ENCODE data around the gene MFAP1.
"Not testable (repeated sequence)": the region's sequence is repeated elsewhere in the genome, so short reads cannot be mapped to it uniquely, and the experiment has no call there.

MFAP1 gene

GRCh38 chr15:43828061-43828657 lies 3.7 kb upstream of the MFAP1 start:
- peak overlapping the region; percentile 91 for H3K4me3 Mint-ChIP-seq
- peaks cover 8% of the 10 kb centered on the region for H3K36me3 Mint-ChIP-seq
- no peaks in the 10 kb centered on the region for H3K27me3 Mint-ChIP-seq
- peaks cover 55% of the 10 kb centered on the region for H3K4me1 Mint-ChIP-seq
- no peaks in the 10 kb centered on the region for H3K9me3 Mint-ChIP-seq
- peak overlapping the region; percentile 95 for H3K27ac Mint-ChIP-seq

GRCh38 chr15:43826508-43827341 lies 2.2 kb upstream of the MFAP1 start, which contains the start of gene WDR76:
WDR76 (plus strand) TSS chr15:43827002; CDS start chr15:43827033, 31 bp downstream.
- Mint-ChIP-seq H3K27ac (peak within 1 kb of the TSS; percentile 95), H3K4me1 (peaks cover 55% of the 10 kb centered on the region), H3K9me3 (no peaks in the 10 kb centered on the region), H3K36me3 (peaks cover 8% of the 10 kb centered on the region), H3K27me3 (no peaks in the 10 kb centered on the region), H3K4me3 (peak within 1 kb of the TSS; percentile 91)

DNA sequence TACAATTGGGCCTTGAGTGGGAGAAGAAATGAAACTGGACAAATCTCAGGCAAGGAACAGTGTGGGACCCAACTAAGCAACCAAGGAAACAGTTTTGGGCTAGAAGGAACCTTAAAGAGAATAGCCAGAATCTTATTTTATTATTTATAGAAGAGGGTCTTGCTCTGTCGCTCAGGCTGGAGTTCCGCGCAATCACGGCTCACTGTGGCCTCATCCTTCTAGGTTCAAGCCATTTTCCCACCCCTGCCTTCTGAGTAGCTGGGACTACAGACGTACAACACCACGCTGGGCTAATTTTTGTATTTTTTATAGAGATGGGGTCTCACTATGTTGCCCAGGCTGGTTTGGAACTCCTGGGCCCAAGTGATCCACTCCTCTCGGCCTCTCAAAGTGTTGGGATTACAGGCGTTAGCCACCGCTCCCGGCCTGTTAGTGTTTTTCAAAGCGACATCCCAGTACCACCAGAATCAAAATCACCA lies 1.6 kb upstream of the MFAP1 start:
- peaks cover 60% of the 10 kb centered on the region for H3K4me1 Mint-ChIP-seq

GRCh38 chr15:43825305-43825704 lies 815 bp upstream of the MFAP1 start:
- H3K27me3 Mint-ChIP-seq, H3K27ac Mint-ChIP-seq, H3K9me3 Mint-ChIP-seq, H3K36me3 Mint-ChIP-seq: not testable (repeated sequence)
- peaks cover 64% of the 10 kb centered on the region for H3K4me1 Mint-ChIP-seq
- peak overlapping the region; percentile 30 for H3K4me3 Mint-ChIP-seq

More for the DNA sequence above, 1.6 kb upstream of the MFAP1 start:
- peak overlapping the region; percentile 95 for H3K27ac Mint-ChIP-seq
- H3K4me3 Mint-ChIP-seq = peak overlapping the region; percentile 91
- H3K36me3 Mint-ChIP-seq = peaks cover 8% of the 10 kb centered on the region
- H3K27me3 Mint-ChIP-seq = no peaks in the 10 kb centered on the region
- H3K9me3 Mint-ChIP-seq = no peaks in the 10 kb centered on the region

DNA sequence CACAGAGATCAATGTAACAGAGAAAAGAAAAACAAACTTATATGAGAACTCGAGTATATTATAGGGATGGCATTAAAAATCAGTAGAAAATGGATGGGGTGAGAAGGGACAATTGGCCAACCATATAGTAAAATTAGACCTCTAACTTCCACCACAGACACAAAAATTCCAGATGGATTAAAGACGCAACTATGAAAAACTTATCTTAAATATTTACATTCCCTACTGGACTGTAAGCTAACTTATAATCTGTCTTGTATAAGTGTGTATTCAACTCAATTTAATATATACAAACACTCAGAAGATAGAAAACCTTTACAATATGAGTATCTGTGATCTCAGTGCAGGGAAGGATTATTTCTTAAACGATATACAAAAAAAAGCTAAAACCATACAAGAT lies 3.0 kb downstream of the MFAP1 start:
- no peaks in the 10 kb centered on the region for H3K27me3 Mint-ChIP-seq
- H3K9me3 Mint-ChIP-seq = no peaks in the 10 kb centered on the region
- peaks cover 39% of the 10 kb centered on the region for H3K4me1 Mint-ChIP-seq
- no peak overlapping the region for H3K27ac Mint-ChIP-seq
- peak overlapping the region; percentile 79 for H3K4me3 Mint-ChIP-seq
- peaks cover 6% of the 10 kb centered on the region for H3K36me3 Mint-ChIP-seq

GRCh38 chr15:43815064-43815463 lies 9.4 kb downstream of the MFAP1 start:
- H3K36me3 Mint-ChIP-seq = peaks cover 18% of the 10 kb centered on the region
- H3K27me3 Mint-ChIP-seq, H3K9me3 Mint-ChIP-seq, H3K4me3 Mint-ChIP-seq: not testable (repeated sequence)
- H3K4me1 Mint-ChIP-seq = peaks cover 11% of the 10 kb centered on the region
- H3K27ac Mint-ChIP-seq = peak overlapping the region; percentile 16

GRCh38 chr15:43808960-43809678 lies 15.4 kb downstream of the MFAP1 start:
- Mint-ChIP-seq H3K36me3 (peaks cover 18% of the 10 kb centered on the region), H3K4me1 (peaks cover 4% of the 10 kb centered on the region), H3K27ac (no peak overlapping the region), H3K9me3 (no peaks in the 10 kb centered on the region), H3K4me3 (no peak overlapping the region), H3K27me3 (no peaks in the 10 kb centered on the region)

GRCh38 chr15:43808435-43808950 lies 16.0 kb downstream of the MFAP1 start:
- Mint-ChIP-seq H3K27me3 (no peaks in the 10 kb centered on the region), H3K4me1 (peaks cover 4% of the 10 kb centered on the region), H3K9me3 (no peaks in the 10 kb centered on the region), H3K4me3 (no peak overlapping the region), H3K36me3 (peaks cover 18% of the 10 kb centered on the region), H3K27ac (no peak overlapping the region)

DNA sequence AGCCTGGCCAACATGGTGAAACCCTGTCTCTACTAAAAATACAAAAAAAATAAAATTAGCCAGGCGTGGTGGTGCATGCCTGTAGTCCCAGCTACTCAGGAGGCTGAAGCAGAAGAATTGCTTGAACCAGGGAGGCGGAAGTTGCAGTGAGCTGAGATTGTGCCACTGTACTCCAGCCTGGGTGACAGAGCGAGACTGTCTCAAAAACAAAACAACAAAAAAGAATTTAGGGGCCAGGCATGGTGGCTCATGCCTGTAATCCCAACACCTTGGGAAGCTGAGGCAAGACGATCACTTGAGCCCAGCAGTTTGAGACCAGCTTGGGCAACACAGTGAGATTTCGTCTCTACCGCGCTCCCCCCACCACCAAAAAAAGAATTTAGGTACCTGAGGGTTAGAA lies 21.8 kb downstream of the MFAP1 start:
- not testable (repeated sequence) for H3K4me3 Mint-ChIP-seq, H3K27me3 Mint-ChIP-seq, H3K9me3 Mint-ChIP-seq, H3K27ac Mint-ChIP-seq
- Mint-ChIP-seq H3K4me1 (peaks cover 38% of the 10 kb centered on the region), H3K36me3 (peaks cover 35% of the 10 kb centered on the region)

DNA sequence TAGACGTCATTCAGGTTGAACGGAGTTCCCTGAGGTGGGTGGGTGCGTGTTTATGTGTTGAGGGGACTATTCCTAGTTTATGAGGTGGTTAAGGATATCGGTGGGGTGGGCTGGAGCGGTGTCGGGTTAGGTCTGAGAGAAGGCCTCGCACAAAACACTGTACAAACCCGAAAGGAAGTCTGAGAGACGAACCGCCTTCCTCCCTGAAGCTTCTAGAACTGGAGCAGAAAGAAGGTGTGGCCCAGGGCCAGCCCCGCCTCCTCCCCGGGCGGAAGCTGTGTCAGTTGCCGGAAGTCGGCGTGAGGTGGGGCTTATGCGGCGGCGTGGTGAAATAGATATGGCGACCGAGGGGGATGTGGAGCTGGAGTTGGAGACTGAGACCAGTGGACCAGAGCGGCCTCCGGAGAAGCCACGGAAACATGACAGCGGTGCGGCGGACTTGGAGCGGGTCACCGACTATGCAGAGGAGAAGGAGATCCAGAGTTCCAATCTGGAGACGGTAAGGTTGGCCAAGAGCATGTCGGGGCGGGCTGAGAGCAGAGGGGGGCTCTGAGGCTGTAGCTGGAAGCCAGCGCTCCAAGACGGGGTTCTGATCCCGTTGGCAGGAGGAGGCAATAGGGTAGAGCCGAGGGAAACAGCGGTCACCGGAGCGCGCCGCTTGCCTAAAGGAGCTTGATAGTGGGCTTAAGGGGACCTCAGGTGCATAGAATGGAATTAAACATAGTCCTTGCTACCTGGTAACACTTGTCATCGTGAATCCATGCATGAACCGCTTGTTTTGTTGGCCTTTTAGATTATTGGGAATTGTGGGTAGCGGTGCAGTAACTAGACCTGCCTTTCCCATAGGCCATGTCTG lies 24.0 kb downstream of the MFAP1 start, which contains the start of gene HYPK:
HYPK (plus strand) TSS at position 314 of the 856 bp plus-strand sequence; CDS start at position 338, 24 bp downstream.
- peaks cover 54% of the 10 kb centered on the region for H3K4me1 Mint-ChIP-seq
- H3K36me3 Mint-ChIP-seq = peaks cover 36% of the 10 kb centered on the region
- H3K9me3 Mint-ChIP-seq = no peaks in the 10 kb centered on the region
- no peaks in the 10 kb centered on the region for H3K27me3 Mint-ChIP-seq
- H3K4me3 Mint-ChIP-seq = peak within 1 kb of the TSS; percentile 100
- H3K27ac Mint-ChIP-seq = peak within 1 kb of the TSS; percentile 100

DNA sequence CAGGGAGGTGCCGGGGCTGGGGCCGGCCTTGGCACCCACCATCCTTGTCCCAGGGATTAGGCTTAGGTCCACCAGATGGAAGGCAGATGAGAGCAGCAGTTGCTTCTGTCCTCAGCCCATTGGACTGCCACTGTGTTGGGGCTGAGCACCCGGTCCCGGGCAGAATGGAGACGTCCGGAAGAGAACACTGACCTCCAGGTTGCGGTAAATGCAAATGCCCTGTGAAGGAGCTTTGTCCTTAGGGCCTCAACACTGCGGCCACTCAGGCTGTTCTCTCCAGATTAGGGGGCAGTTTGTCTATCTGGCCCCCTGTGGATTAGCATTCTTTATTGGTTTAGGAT lies 24.6 kb downstream of the MFAP1 start, which contains the start of gene SERINC4:
SERINC4 (minus strand) TSS at position 276 of the 341 bp plus-strand sequence; CDS start at position 42, 234 bp downstream.
- peaks cover 60% of the 10 kb centered on the region for H3K4me1 Mint-ChIP-seq
- H3K9me3 Mint-ChIP-seq = no peaks in the 10 kb centered on the region
- H3K4me3 Mint-ChIP-seq = peak within 1 kb of the TSS; percentile 100
- peaks cover 36% of the 10 kb centered on the region for H3K36me3 Mint-ChIP-seq
- H3K27ac Mint-ChIP-seq = peak within 1 kb of the TSS; percentile 100
- H3K27me3 Mint-ChIP-seq = no peaks in the 10 kb centered on the region

GRCh38 chr15:43799209-43799944 lies 25.1 kb downstream of the MFAP1 start:
- Mint-ChIP-seq H3K4me1 (peaks cover 66% of the 10 kb centered on the region), H3K9me3 (no peaks in the 10 kb centered on the region), H3K27ac (peak overlapping the region; percentile 100), H3K36me3 (peaks cover 41% of the 10 kb centered on the region), H3K4me3 (no peak overlapping the region), H3K27me3 (no peaks in the 10 kb centered on the region)

GRCh38 chr15:43796566-43796965 lies 27.9 kb downstream of the MFAP1 start:
- Mint-ChIP-seq H3K9me3 (no peaks in the 10 kb centered on the region), H3K36me3 (peaks cover 45% of the 10 kb centered on the region), H3K4me3 (no peak overlapping the region), H3K4me1 (peaks cover 77% of the 10 kb centered on the region), H3K27me3 (no peaks in the 10 kb centered on the region), H3K27ac (peak overlapping the region; percentile 72)

- Mint-ChIP-seq H3K4me1 (peaks cover 73% of the 10 kb centered on the region), H3K9me3 (no peaks in the 10 kb centered on the region), H3K36me3 (peaks cover 39% of the 10 kb centered on the region), H3K4me3 (no peak overlapping the region), H3K27me3 (no peaks in the 10 kb centered on the region), H3K27ac (peak overlapping the region; percentile 72)
These were observed 28.5 kb downstream of the MFAP1 start for GRCh38 chr15:43795997-43796396.
